Upper lobe of left lung (tissue), 4 donors: ENCODE data around the gene SND1.

Experiments
- POLR2A ChIP-seq, 4 donors: fragments of 450-650 bp; IDR thresholded peaks; one replicate each; pipeline ENCODE4 v1.5.1; 2016 to 2017; ENCODE audit warnings: antibody characterized with exemption in 4 of 4, mild to moderate bottlenecking in 2 of 4
- POLR2AphosphoS5 ChIP-seq, 2 donors: sonication (generic); formaldehyde crosslinking; IDR thresholded peaks; one replicate each; pipeline ENCODE4 v1.5.1; 2017; ENCODE audit warnings: antibody characterized with exemption in 2 of 2
- TF ChIP-seq, protein P1 (sequence below), 6 experiments: fragments of 450-650 bp in 4 of 6; fragments of 200-600 bp in 2 of 6; sonication (generic) in 2 of 6; IDR thresholded peaks; one replicate each; pipeline ENCODE4 v1.5.1; 2016 to 2019; ENCODE audit warnings: antibody characterized with exemption in 6 of 6

DNA sequence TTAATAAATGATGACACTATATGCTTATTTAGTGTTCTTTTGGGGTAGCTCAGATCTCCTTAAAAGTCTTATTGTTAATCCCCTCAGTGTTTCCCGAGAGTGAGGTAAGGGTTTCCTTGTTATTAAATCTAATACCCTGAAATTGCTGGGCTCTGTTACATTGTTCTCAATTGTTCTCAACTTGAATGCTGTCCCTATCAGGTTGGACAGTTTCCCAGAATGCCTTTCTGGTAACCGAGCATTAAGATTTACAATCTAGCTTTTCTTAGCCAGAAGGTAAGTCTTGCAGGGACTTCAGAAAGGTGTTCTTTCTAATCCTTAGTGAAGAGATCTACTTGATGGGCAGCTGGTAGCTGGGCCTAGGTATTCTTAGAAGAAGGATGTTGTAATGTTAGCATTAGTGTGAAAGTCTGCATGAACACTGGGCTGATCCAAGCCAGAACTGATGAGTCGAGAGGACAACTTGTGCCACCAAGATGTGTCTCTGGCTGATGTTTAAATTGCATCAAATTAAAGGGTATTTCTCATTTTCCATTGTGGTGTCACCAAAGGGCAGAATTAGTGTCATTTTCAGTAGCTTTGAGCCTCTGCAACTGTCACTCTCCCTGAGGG lies 89.9 kb downstream of the SND1 start:
- TF ChIP-seq, protein P1, sequence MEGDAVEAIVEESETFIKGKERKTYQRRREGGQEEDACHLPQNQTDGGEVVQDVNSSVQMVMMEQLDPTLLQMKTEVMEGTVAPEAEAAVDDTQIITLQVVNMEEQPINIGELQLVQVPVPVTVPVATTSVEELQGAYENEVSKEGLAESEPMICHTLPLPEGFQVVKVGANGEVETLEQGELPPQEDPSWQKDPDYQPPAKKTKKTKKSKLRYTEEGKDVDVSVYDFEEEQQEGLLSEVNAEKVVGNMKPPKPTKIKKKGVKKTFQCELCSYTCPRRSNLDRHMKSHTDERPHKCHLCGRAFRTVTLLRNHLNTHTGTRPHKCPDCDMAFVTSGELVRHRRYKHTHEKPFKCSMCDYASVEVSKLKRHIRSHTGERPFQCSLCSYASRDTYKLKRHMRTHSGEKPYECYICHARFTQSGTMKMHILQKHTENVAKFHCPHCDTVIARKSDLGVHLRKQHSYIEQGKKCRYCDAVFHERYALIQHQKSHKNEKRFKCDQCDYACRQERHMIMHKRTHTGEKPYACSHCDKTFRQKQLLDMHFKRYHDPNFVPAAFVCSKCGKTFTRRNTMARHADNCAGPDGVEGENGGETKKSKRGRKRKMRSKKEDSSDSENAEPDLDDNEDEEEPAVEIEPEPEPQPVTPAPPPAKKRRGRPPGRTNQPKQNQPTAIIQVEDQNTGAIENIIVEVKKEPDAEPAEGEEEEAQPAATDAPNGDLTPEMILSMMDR (IDR thresholded peaks at IDR 0.05), result no peak
- no peak for TF ChIP-seq POLR2AphosphoS5 (IDR thresholded peaks at IDR 0.05)
- TF ChIP-seq POLR2A (IDR thresholded peaks at IDR 0.05), result no peak
